ENCODE measurements around the gene LYST.

LYST gene

GRCh38 chr1:235865565-235866204 is 1.0 kb downstream of the LYST start:
- H4K8ac ChIP-seq (ENCODE audit: low read length): peak overlapping the region; percentile 35
- no peak overlapping the region for H3K23ac ChIP-seq (ENCODE audit: low read length in 2 of 2)
- H3K36me3 ChIP-seq (ENCODE audit: control insufficient read depth in 1 of 2, insufficient read depth in 2 of 2, low read depth in 1 of 2, low read length in 2 of 2): no peaks in the 10 kb centered on the region
- no peak for DNase-seq
- H3K18ac ChIP-seq (ENCODE audit: low read depth in 1 of 2, low read length in 2 of 2): no peak overlapping the region
- H3K79me1 ChIP-seq (replicated peaks; ENCODE audit: low read length, poor library complexity, severe bottlenecking): peaks cover 14% of the 10 kb centered on the region
- H3K27ac ChIP-seq (ENCODE audit: low read length, poor library complexity, severe bottlenecking): no peak overlapping the region
- H2AK5ac ChIP-seq (ENCODE audit: low read length, severe bottlenecking): no peak overlapping the region
- H3K27me3 ChIP-seq (ENCODE audit: control insufficient read depth in 1 of 2, insufficient read depth in 1 of 2, low read length in 2 of 2): no peaks in the 10 kb centered on the region
- H4K91ac ChIP-seq (ENCODE audit: low read length): no peak overlapping the region
- peak overlapping the region; percentile 76 for H3K4me2 ChIP-seq (ENCODE audit: low read length, poor library complexity, severe bottlenecking)
- H3K4me1 ChIP-seq (ENCODE audit: control insufficient read depth, insufficient read depth, low read depth, low read length): peaks cover 2% of the 10 kb centered on the region
- H3K4ac ChIP-seq (ENCODE audit: low read depth in 1 of 2, low read length in 2 of 2): no peak overlapping the region
- H2BK15ac ChIP-seq (ENCODE audit: low read depth, poor library complexity, severe bottlenecking): no peak overlapping the region
- WGBS: 15% methylated on average over 10 of the region's 16 CpGs
- H3K14ac ChIP-seq (ENCODE audit: low read length in 2 of 2): no peak overlapping the region
- H3K9me3 ChIP-seq (ENCODE audit: control insufficient read depth, low read length): no peaks in the 10 kb centered on the region
- no peak overlapping the region for H2BK12ac ChIP-seq (ENCODE audit: low read length in 2 of 2)
- no peak overlapping the region for H2AFZ ChIP-seq (ENCODE audit: low read depth, low read length)
- H2BK120ac ChIP-seq (ENCODE audit: low read depth, low read length): no peak overlapping the region
- H2BK5ac ChIP-seq (ENCODE audit: low read depth, low read length, poor library complexity, severe bottlenecking): no peak overlapping the region
- peak overlapping the region; percentile 91 for H3K9ac ChIP-seq (ENCODE audit: low read length)
- H3K4me3 ChIP-seq (ENCODE audit: insufficient read depth in 1 of 2, low read depth in 1 of 2, low read length in 2 of 2): peak overlapping the region; percentile 85 to 87

GRCh38 chr1:235864931-235865525 is 1.7 kb downstream of the LYST start:
- Histone ChIP-seq H3K9ac (ENCODE audit: low read length) (peak overlapping the region; percentile 91), H3K36me3 (ENCODE audit: control insufficient read depth in 1 of 2, insufficient read depth in 2 of 2, low read depth in 1 of 2, low read length in 2 of 2) (no peaks in the 10 kb centered on the region), H2AK5ac (ENCODE audit: low read length, severe bottlenecking) (no peak overlapping the region), H3K4me3 (ENCODE audit: insufficient read depth in 1 of 2, low read depth in 1 of 2, low read length in 2 of 2) (peak overlapping the region in 1 of 2 experiments; percentile 85), H3K27ac (ENCODE audit: low read length, poor library complexity, severe bottlenecking) (no peak overlapping the region), H2BK15ac (ENCODE audit: low read depth, poor library complexity, severe bottlenecking) (no peak overlapping the region), H3K4me2 (ENCODE audit: low read length, poor library complexity, severe bottlenecking) (no peak overlapping the region), H3K23ac (ENCODE audit: low read length in 2 of 2) (no peak overlapping the region), H3K27me3 (ENCODE audit: control insufficient read depth in 1 of 2, insufficient read depth in 1 of 2, low read length in 2 of 2) (no peaks in the 10 kb centered on the region), H2AFZ (ENCODE audit: low read depth, low read length) (no peak overlapping the region), H3K18ac (ENCODE audit: low read depth in 1 of 2, low read length in 2 of 2) (peak overlapping the region in 1 of 2 experiments; percentile 61), H3K9me3 (ENCODE audit: control insufficient read depth, low read length) (no peaks in the 10 kb centered on the region), H3K14ac (ENCODE audit: low read length in 2 of 2) (no peak overlapping the region), H4K91ac (ENCODE audit: low read length) (no peak overlapping the region), H3K4me1 (ENCODE audit: control insufficient read depth, insufficient read depth, low read depth, low read length) (peaks cover 2% of the 10 kb centered on the region), H4K8ac (ENCODE audit: low read length) (no peak overlapping the region), H3K79me1 (replicated peaks; ENCODE audit: low read length, poor library complexity, severe bottlenecking) (peaks cover 14% of the 10 kb centered on the region), H2BK12ac (ENCODE audit: low read length in 2 of 2) (peak overlapping the region in 1 of 2 experiments; percentile 29), H3K4ac (ENCODE audit: low read depth in 1 of 2, low read length in 2 of 2) (no peak overlapping the region), H2BK120ac (ENCODE audit: low read depth, low read length) (no peak overlapping the region), H2BK5ac (ENCODE audit: low read depth, low read length, poor library complexity, severe bottlenecking) (no peak overlapping the region)
- DNase-seq: peak; percentile 41
- 0% methylated on average over 1 of the region's 3 CpGs for WGBS

- H2BK12ac ChIP-seq (ENCODE audit: low read length in 2 of 2): peak overlapping the region in 1 of 2 experiments; percentile 10
- H3K9me3 ChIP-seq (ENCODE audit: control insufficient read depth, low read length): no peaks in the 10 kb centered on the region
- no peak overlapping the region for H3K4me2 ChIP-seq (ENCODE audit: low read length, poor library complexity, severe bottlenecking)
- no peaks in the 10 kb centered on the region for H3K27me3 ChIP-seq (ENCODE audit: control insufficient read depth in 1 of 2, insufficient read depth in 1 of 2, low read length in 2 of 2)
- DNase-seq: no peak
- 97% methylated on average over 10 of the region's 10 CpGs for WGBS
- peak overlapping the region in 1 of 2 experiments; percentile 85 for H3K4me3 ChIP-seq (ENCODE audit: insufficient read depth in 1 of 2, low read depth in 1 of 2, low read length in 2 of 2)
- no peak overlapping the region for H2BK120ac ChIP-seq (ENCODE audit: low read depth, low read length)
- H3K27ac ChIP-seq (ENCODE audit: low read length, poor library complexity, severe bottlenecking): no peak overlapping the region
- peak overlapping the region; percentile 91 for H3K9ac ChIP-seq (ENCODE audit: low read length)
- peaks cover 14% of the 10 kb centered on the region for H3K79me1 ChIP-seq (replicated peaks; ENCODE audit: low read length, poor library complexity, severe bottlenecking)
- H3K18ac ChIP-seq (ENCODE audit: low read depth in 1 of 2, low read length in 2 of 2): peak overlapping the region in 1 of 2 experiments; percentile 5
- H2AFZ ChIP-seq (ENCODE audit: low read depth, low read length): no peak overlapping the region
- H2BK15ac ChIP-seq (ENCODE audit: low read depth, poor library complexity, severe bottlenecking): no peak overlapping the region
- peak overlapping the region in 1 of 2 experiments; percentile 73 for H3K23ac ChIP-seq (ENCODE audit: low read length in 2 of 2)
- H3K4ac ChIP-seq (ENCODE audit: low read depth in 1 of 2, low read length in 2 of 2): peak overlapping the region; percentile 3 to 73
- peaks cover 2% of the 10 kb centered on the region for H3K4me1 ChIP-seq (ENCODE audit: control insufficient read depth, insufficient read depth, low read depth, low read length)
- no peak overlapping the region for H4K91ac ChIP-seq (ENCODE audit: low read length)
- H2BK5ac ChIP-seq (ENCODE audit: low read depth, low read length, poor library complexity, severe bottlenecking): no peak overlapping the region
- H4K8ac ChIP-seq (ENCODE audit: low read length): no peak overlapping the region
- H3K36me3 ChIP-seq (ENCODE audit: control insufficient read depth in 1 of 2, insufficient read depth in 2 of 2, low read depth in 1 of 2, low read length in 2 of 2): no peaks in the 10 kb centered on the region
- H3K14ac ChIP-seq (ENCODE audit: low read length in 2 of 2): no peak overlapping the region
- no peak overlapping the region for H2AK5ac ChIP-seq (ENCODE audit: low read length, severe bottlenecking)
These were observed 2.2 kb downstream of the LYST start for GRCh38 chr1:235864469-235864868.

- Histone ChIP-seq H2BK12ac (ENCODE audit: low read length in 2 of 2) (peak overlapping the region in 1 of 2 experiments; percentile 64), H4K91ac (ENCODE audit: low read length) (no peak overlapping the region), H3K9ac (ENCODE audit: low read length) (peak overlapping the region; percentile 37), H3K79me1 (replicated peaks; ENCODE audit: low read length, poor library complexity, severe bottlenecking) (peaks cover 15% of the 10 kb centered on the region), H3K23ac (ENCODE audit: low read length in 2 of 2) (no peak overlapping the region), H3K36me3 (ENCODE audit: control insufficient read depth in 1 of 2, insufficient read depth in 2 of 2, low read depth in 1 of 2, low read length in 2 of 2) (no peaks in the 10 kb centered on the region), H3K9me3 (ENCODE audit: control insufficient read depth, low read length) (no peaks in the 10 kb centered on the region), H3K27me3 (ENCODE audit: control insufficient read depth in 1 of 2, insufficient read depth in 1 of 2, low read length in 2 of 2) (no peaks in the 10 kb centered on the region), H3K4ac (ENCODE audit: low read depth in 1 of 2, low read length in 2 of 2) (no peak overlapping the region), H3K18ac (ENCODE audit: low read depth in 1 of 2, low read length in 2 of 2) (no peak overlapping the region), H4K8ac (ENCODE audit: low read length) (no peak overlapping the region), H3K4me3 (ENCODE audit: insufficient read depth in 1 of 2, low read depth in 1 of 2, low read length in 2 of 2) (peak overlapping the region in 1 of 2 experiments; percentile 15), H2AFZ (ENCODE audit: low read depth, low read length) (no peak overlapping the region), H2BK120ac (ENCODE audit: low read depth, low read length) (no peak overlapping the region), H3K14ac (ENCODE audit: low read length in 2 of 2) (no peak overlapping the region), H3K27ac (ENCODE audit: low read length, poor library complexity, severe bottlenecking) (no peak overlapping the region), H3K4me1 (ENCODE audit: control insufficient read depth, insufficient read depth, low read depth, low read length) (peaks cover 2% of the 10 kb centered on the region), H2BK5ac (ENCODE audit: low read depth, low read length, poor library complexity, severe bottlenecking) (no peak overlapping the region), H2AK5ac (ENCODE audit: low read length, severe bottlenecking) (no peak overlapping the region), H2BK15ac (ENCODE audit: low read depth, poor library complexity, severe bottlenecking) (no peak overlapping the region), H3K4me2 (ENCODE audit: low read length, poor library complexity, severe bottlenecking) (no peak overlapping the region)
- WGBS: 98% methylated on average over 4 of the region's 4 CpGs
- DNase-seq: no peak
These were observed 3.0 kb downstream of the LYST start for GRCh38 chr1:235863699-235864093.

Data from mesenchymal stem cell (in vitro differentiated cells and primary cell).